Measurements from ENCODE around the gene EYA2. TPM values are rescaled to one million over a fixed set of nuclear protein-coding genes. Genes with fewer than 3 reads are reported as not detected.

The EYA2 gene
- total and polyA plus RNA-seq, 2 of the 4 experiments (the other 2 are of a cell fraction) = 2.3 to 5.4 TPM

GRCh38 chr20:46883892-46884291 is 10.8 kb upstream of the EYA2 start:
- H3K4ac ChIP-seq (ENCODE audit: low read depth, low read length) = no peak overlapping the region
- H3K36me3 ChIP-seq (ENCODE audit: control insufficient read depth, insufficient read depth, low read length) = no peaks in the 10 kb centered on the region
- in situ Hi-C loops (cut with MboI; ENCODE audit: low sequenced_read_pairs) = no loop called here
- dilution Hi-C loops (cut with HindIII; ENCODE audit: low sequenced_read_pairs, unreplicated experiment) = no loop called here
- no peak overlapping the region for H4K5ac ChIP-seq (ENCODE audit: low read depth, low read length)
- H3K79me1 ChIP-seq (ENCODE audit: low read depth in 1 of 2, low read length in 2 of 2) = no peaks in the 10 kb centered on the region
- no TSS peak for BruUV-seq (replicated peaks)
- peak overlapping the region; percentile 53; the same call in 1 of the 2 replicates for H3K4me2 ChIP-seq (ENCODE audit: low read depth, low read length)
- H2AK9ac ChIP-seq (replicated peaks; ENCODE audit: low read depth, low read length, poor library complexity) = no peak overlapping the region
- no peak for TF ChIP-seq POLR2A (IDR thresholded peaks at IDR 0.05; ENCODE audit: low read depth, low read length)
- no peak for TF ChIP-seq RFX5 (IDR thresholded peaks at IDR 0.05; ENCODE audit: low read depth, low read length)
- TF ChIP-seq, protein P1, sequence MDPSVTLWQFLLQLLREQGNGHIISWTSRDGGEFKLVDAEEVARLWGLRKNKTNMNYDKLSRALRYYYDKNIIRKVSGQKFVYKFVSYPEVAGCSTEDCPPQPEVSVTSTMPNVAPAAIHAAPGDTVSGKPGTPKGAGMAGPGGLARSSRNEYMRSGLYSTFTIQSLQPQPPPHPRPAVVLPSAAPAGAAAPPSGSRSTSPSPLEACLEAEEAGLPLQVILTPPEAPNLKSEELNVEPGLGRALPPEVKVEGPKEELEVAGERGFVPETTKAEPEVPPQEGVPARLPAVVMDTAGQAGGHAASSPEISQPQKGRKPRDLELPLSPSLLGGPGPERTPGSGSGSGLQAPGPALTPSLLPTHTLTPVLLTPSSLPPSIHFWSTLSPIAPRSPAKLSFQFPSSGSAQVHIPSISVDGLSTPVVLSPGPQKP (IDR thresholded peaks at IDR 0.05; ENCODE audit: borderline replicate concordance, low read depth, low read length) = no peak
- TF ChIP-seq RAD21 (IDR thresholded peaks at IDR 0.05; ENCODE audit: low read length) = no peak
- TF ChIP-seq NFE2L2 (IDR thresholded peaks at IDR 0.05; ENCODE audit: low read depth, low read length) = no peak
- TF ChIP-seq SMC3 (IDR thresholded peaks at IDR 0.05; ENCODE audit: low read depth, low read length) = no peak
- TF ChIP-seq RCOR1 (IDR thresholded peaks at IDR 0.05; ENCODE audit: insufficient replicate concordance, low read length) = no peak
- no peak for TF ChIP-seq MAZ (IDR thresholded peaks at IDR 0.05; ENCODE audit: borderline replicate concordance, low read depth, low read length)
- no peak for TF ChIP-seq FOS (IDR thresholded peaks at IDR 0.05; ENCODE audit: low read depth, low read length)
- no peak for TF ChIP-seq CTCF (conservative IDR thresholded peaks at IDR 0.05; ENCODE audit: low read depth, low read length)
- TF ChIP-seq MAFK (IDR thresholded peaks at IDR 0.05; ENCODE audit: low read depth, low read length) = no peak
- TF ChIP-seq, protein P2, sequence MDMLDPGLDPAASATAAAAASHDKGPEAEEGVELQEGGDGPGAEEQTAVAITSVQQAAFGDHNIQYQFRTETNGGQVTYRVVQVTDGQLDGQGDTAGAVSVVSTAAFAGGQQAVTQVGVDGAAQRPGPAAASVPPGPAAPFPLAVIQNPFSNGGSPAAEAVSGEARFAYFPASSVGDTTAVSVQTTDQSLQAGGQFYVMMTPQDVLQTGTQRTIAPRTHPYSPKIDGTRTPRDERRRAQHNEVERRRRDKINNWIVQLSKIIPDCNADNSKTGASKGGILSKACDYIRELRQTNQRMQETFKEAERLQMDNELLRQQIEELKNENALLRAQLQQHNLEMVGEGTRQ (IDR thresholded peaks at IDR 0.05; ENCODE audit: low read depth, low read length) = no peak
- TF ChIP-seq CHD1 (IDR thresholded peaks at IDR 0.05; ENCODE audit: low read depth, low read length) = no peak
- TF ChIP-seq CEBPB (IDR thresholded peaks at IDR 0.05; ENCODE audit: low read depth, low read length) = no peak
- TF ChIP-seq BHLHE40 (IDR thresholded peaks at IDR 0.05; ENCODE audit: low read depth, low read length) = no peak
- TF ChIP-seq MXI1 (IDR thresholded peaks at IDR 0.05; ENCODE audit: borderline replicate concordance, low read depth, low read length) = no peak
- peak overlapping the region; percentile 23; the same call in 1 of the 2 replicates for H3K27ac ChIP-seq (ENCODE audit: insufficient read depth, low read length)
- peaks cover 4% of the 10 kb centered on the region for H3K4me1 ChIP-seq (ENCODE audit: control insufficient read depth, insufficient read depth, low read length)
- H3K9me1 ChIP-seq (ENCODE audit: insufficient read depth, low read length) = no peaks in the 10 kb centered on the region
- H2BK15ac ChIP-seq (ENCODE audit: low read depth, low read length) = no peak overlapping the region
- POLR2A ChIA-PET (ENCODE audit: unreplicated experiment) = no interaction called here
- no peak overlapping the region for H4K91ac ChIP-seq (ENCODE audit: insufficient read depth, low read depth, low read length)
- intact Hi-C loops (cut with micrococcal nuclease) = no loop called here
- no CpG with 5 or more reads among the region's 6 CpGs for WGBS, 2 experiments (ENCODE audit: extremely low coverage in 2 of 2, insufficient read length in 1 of 2)
- H3K4me3 ChIP-seq (ENCODE audit: insufficient read depth, low read depth, low read length) = no peak overlapping the region
- H3K23ac ChIP-seq (ENCODE audit: low read depth, low read length) = no peak overlapping the region
- H3K9ac ChIP-seq (ENCODE audit: low read depth, low read length) = no peak overlapping the region
- DNase-seq = peak; percentile 42
- peak; percentile 84 for ATAC-seq (ENCODE audit: low read depth)
- no peaks in the 10 kb centered on the region; the same call in 1 of the 2 replicates for H3K27me3 ChIP-seq (ENCODE audit: control insufficient read depth, insufficient read depth, low read length)
- no peak overlapping the region for H2AK5ac ChIP-seq (ENCODE audit: low read depth, low read length)
- no peak overlapping the region for H2BK20ac ChIP-seq (ENCODE audit: low read depth, low read length)
- no peak overlapping the region for H2BK5ac ChIP-seq (ENCODE audit: low read depth, low read length, poor library complexity, severe bottlenecking)
- CTCF ChIA-PET = no interaction called here
- no peak overlapping the region for H3K56ac ChIP-seq (ENCODE audit: extremely low read depth, insufficient read depth, low read length)
- H3K14ac ChIP-seq (replicated peaks; ENCODE audit: low read depth, low read length) = no peak overlapping the region
- no peak overlapping the region for H2BK120ac ChIP-seq (ENCODE audit: low read depth, low read length)
- no peaks in the 10 kb centered on the region for H4K20me1 ChIP-seq (ENCODE audit: insufficient read depth, low read length)
- no peak overlapping the region for H3K18ac ChIP-seq (ENCODE audit: low read depth, low read length)
- H3K9me3 ChIP-seq (ENCODE audit: control insufficient read depth, insufficient read depth, low read length) = no peaks in the 10 kb centered on the region
- no peak overlapping the region for H2AFZ ChIP-seq (replicated peaks; ENCODE audit: low read length, poor library complexity)
- no peak overlapping the region for H4K8ac ChIP-seq (ENCODE audit: low read depth in 2 of 2, low read length in 2 of 2)

All from IMR-90 (cell line).